WTC11 (cell line): Measurements from ENCODE around the gene PABPN1. TPM values are rescaled to one million over a fixed set of nuclear protein-coding genes. Genes with fewer than 3 reads are reported as not detected.

ENCODE experiments used
- ATAC-seq: fragments of 200-7000 bp; cut with Tn5 transposase; 2 replicates; pipeline ENCODE4 v1.10.0; 2021; ENCODE audit warnings: mild to moderate bottlenecking, moderate library complexity
- CTCF ChIA-PET: fragments of 300-600 bp; sonication (Branson Sonifier 250); formaldehyde crosslinking; loops from one replicate; lab custom pipeline; 2021; ENCODE audit warnings: antibody characterized with exemption; lab: Charles Lee
- POLR2A ChIA-PET: fragments of 350-600 bp; sonication (Branson Sonifier 250); formaldehyde crosslinking; loops from one replicate; lab custom pipeline; 2021; ENCODE audit warnings: antibody characterized with exemption; lab: Charles Lee
- DNase-seq: peaks from one replicate; pipeline ENCODE4 v3.0.0; 2021; ENCODE audit warnings: low spot score
- H3K27ac Mint-ChIP-seq: 2 replicates; pipeline ENCODE4 v1.8.0; 2021; ENCODE audit warnings: mixed read lengths
- H3K27me3 Mint-ChIP-seq: 2 replicates; pipeline ENCODE4 v1.8.0; 2021; ENCODE audit warnings: low read depth, mild to moderate bottlenecking, moderate library complexity, mixed read lengths
- H3K36me3 Mint-ChIP-seq: 2 replicates; pipeline ENCODE4 v1.8.0; 2021; ENCODE audit warnings: mixed read lengths
- H3K4me1 Mint-ChIP-seq: 2 replicates; pipeline ENCODE4 v1.8.0; 2022; ENCODE audit warnings: mixed read lengths
- H3K4me3 Mint-ChIP-seq: 2 replicates; pipeline ENCODE4 v1.8.0; 2021; ENCODE audit warnings: mild to moderate bottlenecking, moderate library complexity, mixed read lengths
- H3K9me3 Mint-ChIP-seq: 2 replicates; pipeline ENCODE4 v1.8.0; 2021; ENCODE audit warnings: mixed read lengths
- CREM ChIP-seq: sonication (generic); formaldehyde crosslinking; IDR thresholded peaks from 2 replicates; pipeline ENCODE4 v1.8.1; 2022; ENCODE audit warnings: mild to moderate bottlenecking, missing genetic modification reagents, moderate library complexity
- EMX1 ChIP-seq: fragments of 250-450 bp; sonication (Bioruptor Pico); IDR thresholded peaks from 2 replicates; pipeline ENCODE4 v1.8.0; 2021; ENCODE audit warnings: mild to moderate bottlenecking
- ETV6 ChIP-seq: sonication (generic); formaldehyde crosslinking; IDR thresholded peaks from 2 replicates; pipeline ENCODE4 v1.8.1; 2022; ENCODE audit warnings: mild to moderate bottlenecking, missing genetic modification reagents
- FOXK1 ChIP-seq: sonication (generic); formaldehyde crosslinking; IDR thresholded peaks from 2 replicates; pipeline ENCODE4 v1.8.0; 2022; ENCODE audit warnings: mild to moderate bottlenecking, moderate library complexity, missing genetic modification reagents
- GABPB1 ChIP-seq: sonication (generic); formaldehyde crosslinking; IDR thresholded peaks from 2 replicates; pipeline ENCODE4 v1.8.1; 2023; ENCODE audit warnings: mild to moderate bottlenecking, missing genetic modification reagents
- GTF2I ChIP-seq: fragments of 250-450 bp; sonication (Bioruptor Pico); conservative IDR thresholded peaks from 2 replicates; pipeline ENCODE4 v1.4.0; 2021; ENCODE audit warnings: mild to moderate bottlenecking
- MYBL2 ChIP-seq: sonication (generic); formaldehyde crosslinking; IDR thresholded peaks from 2 replicates; pipeline ENCODE4 v1.8.1; 2023; ENCODE audit warnings: mild to moderate bottlenecking, moderate library complexity, missing genetic modification reagents
- NFYB ChIP-seq: sonication (generic); formaldehyde crosslinking; conservative IDR thresholded peaks from 2 replicates; pipeline ENCODE4 v1.8.0; 2022; ENCODE audit warnings: low read depth, missing genetic modification reagents
- NR3C1 ChIP-seq: sonication (generic); formaldehyde crosslinking; conservative IDR thresholded peaks from 2 replicates; pipeline ENCODE4 v1.8.1; 2023; ENCODE audit warnings: low read depth, mild to moderate bottlenecking, missing genetic modification reagents
- PRRX2 ChIP-seq: fragments of 250-450 bp; sonication (Bioruptor Pico); IDR thresholded peaks from 2 replicates; pipeline ENCODE4 v1.8.0; 2021; ENCODE audit warnings: mild to moderate bottlenecking
- total RNA-seq: library from RNA; stranded (reverse); gene quantifications from 3 replicates; pipeline ENCODE4 v1.2.3, GENCODE V29; 2021
- TF ChIP-seq, protein P1 (sequence below): sonication (generic); formaldehyde crosslinking; IDR thresholded peaks from 2 replicates; pipeline ENCODE4 v1.8.1; 2023; ENCODE audit warnings: mild to moderate bottlenecking, missing genetic modification reagents, moderate library complexity
- TF ChIP-seq, protein P2 (sequence below): sonication (generic); formaldehyde crosslinking; conservative IDR thresholded peaks from 2 replicates; pipeline ENCODE4 v1.8.1; 2022; ENCODE audit warnings: mild to moderate bottlenecking, missing genetic modification reagents
- TF ChIP-seq, protein P3 (sequence below): fragments of 250-450 bp; sonication (Bioruptor Pico); IDR thresholded peaks from 2 replicates; pipeline ENCODE4 v1.8.0; 2021; ENCODE audit warnings: mild to moderate bottlenecking
- TF ChIP-seq, protein P4 (sequence below): sonication (generic); formaldehyde crosslinking; IDR thresholded peaks from 2 replicates; pipeline ENCODE4 v1.8.0; 2023; ENCODE audit warnings: missing genetic modification reagents, mild to moderate bottlenecking, borderline replicate concordance
- TF ChIP-seq, protein P5 (sequence below): sonication (generic); formaldehyde crosslinking; IDR thresholded peaks from 2 replicates; pipeline ENCODE4 v1.8.1; 2022; ENCODE audit warnings: low read depth, missing genetic modification reagents, borderline replicate concordance
- TF ChIP-seq, protein P6 (sequence below): fragments of 250-450 bp; sonication (Bioruptor Pico); IDR thresholded peaks from 2 replicates; pipeline ENCODE4 v1.9.0; 2021; ENCODE audit warnings: mild to moderate bottlenecking
- TF ChIP-seq, protein P7 (sequence below): fragments of 250-450 bp; sonication (Bioruptor Pico); IDR thresholded peaks from 2 replicates; pipeline ENCODE4 v1.9.0; 2021; ENCODE audit warnings: mild to moderate bottlenecking, borderline replicate concordance
- TF ChIP-seq, protein P8 (sequence below): sonication (generic); formaldehyde crosslinking; IDR thresholded peaks from 2 replicates; pipeline ENCODE4 v1.8.0; 2022; ENCODE audit warnings: mild to moderate bottlenecking, missing genetic modification reagents

The PABPN1 gene
- total RNA-seq, 1 experiment from 2014 or later: 321 TPM

DNA sequence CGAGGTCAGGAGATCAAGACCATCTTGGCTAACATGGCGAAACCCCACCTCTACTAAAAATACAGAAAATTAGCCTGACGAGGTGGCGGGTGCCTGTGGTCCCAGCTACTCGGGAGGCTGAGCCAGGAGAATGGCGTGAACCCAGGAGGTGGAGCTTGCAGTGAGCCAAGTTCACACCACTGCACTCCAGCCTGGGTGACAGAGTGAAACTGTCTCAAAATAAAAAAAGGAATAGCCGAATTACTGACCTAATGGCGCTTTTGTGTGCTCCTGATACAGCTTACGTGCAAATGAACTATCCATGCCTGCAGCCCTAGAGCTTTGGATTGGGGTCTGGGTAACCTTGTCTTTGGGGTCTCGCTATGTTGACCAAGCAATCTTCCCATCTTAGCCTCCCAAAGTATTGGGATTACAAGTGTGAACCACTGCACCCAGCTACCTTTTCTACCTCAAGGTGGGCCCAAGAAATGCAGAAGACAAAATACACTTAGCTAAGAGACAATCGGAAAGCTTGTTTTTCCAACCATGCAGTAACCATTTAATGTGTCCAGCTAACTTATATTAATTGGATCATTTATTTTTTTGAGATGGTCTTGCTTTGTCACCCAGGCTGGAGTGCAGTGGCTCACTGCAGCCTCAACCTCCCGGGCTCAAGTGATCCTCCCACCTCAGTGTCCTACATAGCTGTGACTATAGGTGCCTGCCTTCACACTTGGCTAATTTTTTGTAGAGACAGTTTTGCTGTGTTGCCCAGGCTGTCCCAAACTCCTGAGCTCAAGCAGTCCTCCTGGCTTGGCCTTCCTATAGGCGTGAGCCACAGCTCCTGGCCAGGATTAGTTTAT is 5.5 kb downstream of the PABPN1 start:
- CTCF ChIA-PET: interaction anchor here (0.7 to 2.7 kb wide), 23 partner anchors 11 to 341 kb away, joined by 3 to 42 read pairs (median 4); partner anchors contain the start of genes ACIN1, C14orf119, CMTM5 and SLC22A17
- Mint-ChIP-seq H3K9me3 (no peaks in the 10 kb centered on the region), H3K4me1 (peaks cover 13% of the 10 kb centered on the region), H3K36me3 (peaks cover 41% of the 10 kb centered on the region), H3K27me3 (no peaks in the 10 kb centered on the region; the same call in 1 of the 2 replicates), H3K4me3 (no peak overlapping the region), H3K27ac (peak overlapping the region; percentile 91)
- POLR2A ChIA-PET: interaction anchor here (0.6 to 2.5 kb wide), 8 partner anchors 24 to 1332 kb away, joined by 3 to 17 read pairs (median 6); partner anchors contain the start of gene SLC22A17
- DNase-seq: no peak
- ATAC-seq: 0 out of 2 replicates have a peak, but pooled peaks have one; percentile 10
- TF ChIP-seq GABPB1 (CRISPR knock-in tag): peak; percentile 21; the same call in 1 of the 2 replicates
- TF ChIP-seq, protein P1, sequence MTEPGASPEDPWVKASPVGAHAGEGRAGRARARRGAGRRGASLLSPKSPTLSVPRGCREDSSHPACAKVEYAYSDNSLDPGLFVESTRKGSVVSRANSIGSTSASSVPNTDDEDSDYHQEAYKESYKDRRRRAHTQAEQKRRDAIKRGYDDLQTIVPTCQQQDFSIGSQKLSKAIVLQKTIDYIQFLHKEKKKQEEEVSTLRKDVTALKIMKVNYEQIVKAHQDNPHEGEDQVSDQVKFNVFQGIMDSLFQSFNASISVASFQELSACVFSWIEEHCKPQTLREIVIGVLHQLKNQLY (CRISPR knock-in tag): no peak
- peak; percentile 28; the same call in 1 of the 2 replicates for TF ChIP-seq ETV6 (CRISPR knock-in tag)
- TF ChIP-seq, protein P2, sequence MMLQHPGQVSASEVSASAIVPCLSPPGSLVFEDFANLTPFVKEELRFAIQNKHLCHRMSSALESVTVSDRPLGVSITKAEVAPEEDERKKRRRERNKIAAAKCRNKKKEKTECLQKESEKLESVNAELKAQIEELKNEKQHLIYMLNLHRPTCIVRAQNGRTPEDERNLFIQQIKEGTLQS: no peak
- TF ChIP-seq, protein P3, sequence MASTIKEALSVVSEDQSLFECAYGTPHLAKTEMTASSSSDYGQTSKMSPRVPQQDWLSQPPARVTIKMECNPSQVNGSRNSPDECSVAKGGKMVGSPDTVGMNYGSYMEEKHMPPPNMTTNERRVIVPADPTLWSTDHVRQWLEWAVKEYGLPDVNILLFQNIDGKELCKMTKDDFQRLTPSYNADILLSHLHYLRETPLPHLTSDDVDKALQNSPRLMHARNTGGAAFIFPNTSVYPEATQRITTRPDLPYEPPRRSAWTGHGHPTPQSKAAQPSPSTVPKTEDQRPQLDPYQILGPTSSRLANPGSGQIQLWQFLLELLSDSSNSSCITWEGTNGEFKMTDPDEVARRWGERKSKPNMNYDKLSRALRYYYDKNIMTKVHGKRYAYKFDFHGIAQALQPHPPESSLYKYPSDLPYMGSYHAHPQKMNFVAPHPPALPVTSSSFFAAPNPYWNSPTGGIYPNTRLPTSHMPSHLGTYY (CRISPR knock-in tag): peak; percentile 88
- TF ChIP-seq GTF2I (CRISPR knock-in tag): no peak
- no peak for TF ChIP-seq MYBL2 (CRISPR knock-in tag)
- no peak for TF ChIP-seq NR3C1 (CRISPR knock-in tag)
- TF ChIP-seq, protein P4, sequence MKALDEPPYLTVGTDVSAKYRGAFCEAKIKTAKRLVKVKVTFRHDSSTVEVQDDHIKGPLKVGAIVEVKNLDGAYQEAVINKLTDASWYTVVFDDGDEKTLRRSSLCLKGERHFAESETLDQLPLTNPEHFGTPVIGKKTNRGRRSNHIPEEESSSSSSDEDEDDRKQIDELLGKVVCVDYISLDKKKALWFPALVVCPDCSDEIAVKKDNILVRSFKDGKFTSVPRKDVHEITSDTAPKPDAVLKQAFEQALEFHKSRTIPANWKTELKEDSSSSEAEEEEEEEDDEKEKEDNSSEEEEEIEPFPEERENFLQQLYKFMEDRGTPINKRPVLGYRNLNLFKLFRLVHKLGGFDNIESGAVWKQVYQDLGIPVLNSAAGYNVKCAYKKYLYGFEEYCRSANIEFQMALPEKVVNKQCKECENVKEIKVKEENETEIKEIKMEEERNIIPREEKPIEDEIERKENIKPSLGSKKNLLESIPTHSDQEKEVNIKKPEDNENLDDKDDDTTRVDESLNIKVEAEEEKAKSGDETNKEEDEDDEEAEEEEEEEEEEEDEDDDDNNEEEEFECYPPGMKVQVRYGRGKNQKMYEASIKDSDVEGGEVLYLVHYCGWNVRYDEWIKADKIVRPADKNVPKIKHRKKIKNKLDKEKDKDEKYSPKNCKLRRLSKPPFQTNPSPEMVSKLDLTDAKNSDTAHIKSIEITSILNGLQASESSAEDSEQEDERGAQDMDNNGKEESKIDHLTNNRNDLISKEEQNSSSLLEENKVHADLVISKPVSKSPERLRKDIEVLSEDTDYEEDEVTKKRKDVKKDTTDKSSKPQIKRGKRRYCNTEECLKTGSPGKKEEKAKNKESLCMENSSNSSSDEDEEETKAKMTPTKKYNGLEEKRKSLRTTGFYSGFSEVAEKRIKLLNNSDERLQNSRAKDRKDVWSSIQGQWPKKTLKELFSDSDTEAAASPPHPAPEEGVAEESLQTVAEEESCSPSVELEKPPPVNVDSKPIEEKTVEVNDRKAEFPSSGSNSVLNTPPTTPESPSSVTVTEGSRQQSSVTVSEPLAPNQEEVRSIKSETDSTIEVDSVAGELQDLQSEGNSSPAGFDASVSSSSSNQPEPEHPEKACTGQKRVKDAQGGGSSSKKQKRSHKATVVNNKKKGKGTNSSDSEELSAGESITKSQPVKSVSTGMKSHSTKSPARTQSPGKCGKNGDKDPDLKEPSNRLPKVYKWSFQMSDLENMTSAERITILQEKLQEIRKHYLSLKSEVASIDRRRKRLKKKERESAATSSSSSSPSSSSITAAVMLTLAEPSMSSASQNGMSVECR: no peak
- TF ChIP-seq, protein P5, sequence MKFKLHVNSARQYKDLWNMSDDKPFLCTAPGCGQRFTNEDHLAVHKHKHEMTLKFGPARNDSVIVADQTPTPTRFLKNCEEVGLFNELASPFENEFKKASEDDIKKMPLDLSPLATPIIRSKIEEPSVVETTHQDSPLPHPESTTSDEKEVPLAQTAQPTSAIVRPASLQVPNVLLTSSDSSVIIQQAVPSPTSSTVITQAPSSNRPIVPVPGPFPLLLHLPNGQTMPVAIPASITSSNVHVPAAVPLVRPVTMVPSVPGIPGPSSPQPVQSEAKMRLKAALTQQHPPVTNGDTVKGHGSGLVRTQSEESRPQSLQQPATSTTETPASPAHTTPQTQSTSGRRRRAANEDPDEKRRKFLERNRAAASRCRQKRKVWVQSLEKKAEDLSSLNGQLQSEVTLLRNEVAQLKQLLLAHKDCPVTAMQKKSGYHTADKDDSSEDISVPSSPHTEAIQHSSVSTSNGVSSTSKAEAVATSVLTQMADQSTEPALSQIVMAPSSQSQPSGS: no peak
- TF ChIP-seq, protein P6, sequence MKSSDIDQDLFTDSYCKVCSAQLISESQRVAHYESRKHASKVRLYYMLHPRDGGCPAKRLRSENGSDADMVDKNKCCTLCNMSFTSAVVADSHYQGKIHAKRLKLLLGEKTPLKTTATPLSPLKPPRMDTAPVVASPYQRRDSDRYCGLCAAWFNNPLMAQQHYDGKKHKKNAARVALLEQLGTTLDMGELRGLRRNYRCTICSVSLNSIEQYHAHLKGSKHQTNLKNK: peak; percentile 18; the same call in 1 of the 2 replicates
- peak; percentile 78 for TF ChIP-seq PRRX2 (CRISPR knock-in tag)
- TF ChIP-seq EMX1 (CRISPR knock-in tag): peak; percentile 81
- TF ChIP-seq, protein P7, sequence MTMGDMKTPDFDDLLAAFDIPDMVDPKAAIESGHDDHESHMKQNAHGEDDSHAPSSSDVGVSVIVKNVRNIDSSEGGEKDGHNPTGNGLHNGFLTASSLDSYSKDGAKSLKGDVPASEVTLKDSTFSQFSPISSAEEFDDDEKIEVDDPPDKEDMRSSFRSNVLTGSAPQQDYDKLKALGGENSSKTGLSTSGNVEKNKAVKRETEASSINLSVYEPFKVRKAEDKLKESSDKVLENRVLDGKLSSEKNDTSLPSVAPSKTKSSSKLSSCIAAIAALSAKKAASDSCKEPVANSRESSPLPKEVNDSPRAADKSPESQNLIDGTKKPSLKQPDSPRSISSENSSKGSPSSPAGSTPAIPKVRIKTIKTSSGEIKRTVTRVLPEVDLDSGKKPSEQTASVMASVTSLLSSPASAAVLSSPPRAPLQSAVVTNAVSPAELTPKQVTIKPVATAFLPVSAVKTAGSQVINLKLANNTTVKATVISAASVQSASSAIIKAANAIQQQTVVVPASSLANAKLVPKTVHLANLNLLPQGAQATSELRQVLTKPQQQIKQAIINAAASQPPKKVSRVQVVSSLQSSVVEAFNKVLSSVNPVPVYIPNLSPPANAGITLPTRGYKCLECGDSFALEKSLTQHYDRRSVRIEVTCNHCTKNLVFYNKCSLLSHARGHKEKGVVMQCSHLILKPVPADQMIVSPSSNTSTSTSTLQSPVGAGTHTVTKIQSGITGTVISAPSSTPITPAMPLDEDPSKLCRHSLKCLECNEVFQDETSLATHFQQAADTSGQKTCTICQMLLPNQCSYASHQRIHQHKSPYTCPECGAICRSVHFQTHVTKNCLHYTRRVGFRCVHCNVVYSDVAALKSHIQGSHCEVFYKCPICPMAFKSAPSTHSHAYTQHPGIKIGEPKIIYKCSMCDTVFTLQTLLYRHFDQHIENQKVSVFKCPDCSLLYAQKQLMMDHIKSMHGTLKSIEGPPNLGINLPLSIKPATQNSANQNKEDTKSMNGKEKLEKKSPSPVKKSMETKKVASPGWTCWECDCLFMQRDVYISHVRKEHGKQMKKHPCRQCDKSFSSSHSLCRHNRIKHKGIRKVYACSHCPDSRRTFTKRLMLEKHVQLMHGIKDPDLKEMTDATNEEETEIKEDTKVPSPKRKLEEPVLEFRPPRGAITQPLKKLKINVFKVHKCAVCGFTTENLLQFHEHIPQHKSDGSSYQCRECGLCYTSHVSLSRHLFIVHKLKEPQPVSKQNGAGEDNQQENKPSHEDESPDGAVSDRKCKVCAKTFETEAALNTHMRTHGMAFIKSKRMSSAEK: peak; percentile 45; the same call in 1 of the 2 replicates
- TF ChIP-seq NFYB (CRISPR knock-in tag): no peak
- TF ChIP-seq, protein P8, sequence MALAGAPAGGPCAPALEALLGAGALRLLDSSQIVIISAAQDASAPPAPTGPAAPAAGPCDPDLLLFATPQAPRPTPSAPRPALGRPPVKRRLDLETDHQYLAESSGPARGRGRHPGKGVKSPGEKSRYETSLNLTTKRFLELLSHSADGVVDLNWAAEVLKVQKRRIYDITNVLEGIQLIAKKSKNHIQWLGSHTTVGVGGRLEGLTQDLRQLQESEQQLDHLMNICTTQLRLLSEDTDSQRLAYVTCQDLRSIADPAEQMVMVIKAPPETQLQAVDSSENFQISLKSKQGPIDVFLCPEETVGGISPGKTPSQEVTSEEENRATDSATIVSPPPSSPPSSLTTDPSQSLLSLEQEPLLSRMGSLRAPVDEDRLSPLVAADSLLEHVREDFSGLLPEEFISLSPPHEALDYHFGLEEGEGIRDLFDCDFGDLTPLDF (CRISPR knock-in tag): no peak
- no peak for TF ChIP-seq FOXK1 (CRISPR knock-in tag)
- TF ChIP-seq CREM (CRISPR knock-in tag): no peak
